SK-N-SH treated with all-trans-retinoic acid at 6 μM for 48 hours (cell line): ENCODE results near the gene RET.

ENCODE experiments used
- ATAC-seq: fragments of 200-7000 bp; cut with Tn5 transposase; 3 replicates; pipeline ENCODE4 v1.9.1; 2020; ENCODE audit warnings: mild to moderate bottlenecking, moderate library complexity
- ARNTL ChIP-seq: fragments of 450-650 bp; formaldehyde crosslinking; IDR thresholded peaks from 2 replicates; pipeline ENCODE4 v1.5.0; 2020; ENCODE audit warnings: low read depth, mild to moderate bottlenecking, moderate library complexity, borderline replicate concordance
- BACH2 ChIP-seq: fragments of 250-450 bp; sonication (Bioruptor Pico); IDR thresholded peaks from 2 replicates; pipeline ENCODE4 v1.9.0; 2021; ENCODE audit warnings: mild to moderate bottlenecking, borderline replicate concordance
- CREB5 ChIP-seq: fragments of 250-450 bp; sonication (Bioruptor Pico); IDR thresholded peaks from 2 replicates; pipeline ENCODE4 v1.5.1; 2020; ENCODE audit warnings: low read depth, mild to moderate bottlenecking, moderate library complexity
- ESRRG ChIP-seq: fragments of 250-450 bp; sonication (Bioruptor Pico); IDR thresholded peaks from 2 replicates; pipeline ENCODE4 v1.6.1; 2021; ENCODE audit warnings: mild to moderate bottlenecking
- GLIS3 ChIP-seq: fragments of 250-450 bp; sonication (Bioruptor Pico); IDR thresholded peaks from 2 replicates; pipeline ENCODE4 v1.5.0; 2020; ENCODE audit warnings: mild to moderate bottlenecking, moderate library complexity
- ISL1 ChIP-seq: fragments of 250-450 bp; sonication (Bioruptor Pico); IDR thresholded peaks from 2 replicates; pipeline ENCODE4 v2.1.2; 2022; ENCODE audit warnings: mild to moderate bottlenecking, moderate library complexity
- OSR1 ChIP-seq: fragments of 250-450 bp; sonication (Bioruptor Pico); IDR thresholded peaks from 2 replicates; pipeline ENCODE4 v1.8.0; 2022; ENCODE audit warnings: moderate library complexity, mild to moderate bottlenecking, inconsistent platforms
- PATZ1 ChIP-seq: fragments of 250-450 bp; sonication (Bioruptor Pico); IDR thresholded peaks from 2 replicates; pipeline ENCODE4 v1.8.0; 2020; ENCODE audit warnings: mild to moderate bottlenecking, moderate library complexity, borderline replicate concordance
- SNAI2 ChIP-seq: fragments of 250-450 bp; sonication (Bioruptor Pico); IDR thresholded peaks from 2 replicates; pipeline ENCODE4 v1.5.0; 2020; ENCODE audit warnings: mild to moderate bottlenecking, moderate library complexity
- ZFP3 ChIP-seq: fragments of 250-450 bp; sonication (Bioruptor Pico); IDR thresholded peaks from 2 replicates; pipeline ENCODE4 v1.5.0; 2020; ENCODE audit warnings: mild to moderate bottlenecking, moderate library complexity
- ZNF70 ChIP-seq: fragments of 450-650 bp; formaldehyde crosslinking; IDR thresholded peaks from 2 replicates; pipeline ENCODE4 v1.5.0; 2020; ENCODE audit warnings: mild to moderate bottlenecking, moderate library complexity
- ZNF8 ChIP-seq: fragments of 450-650 bp; formaldehyde crosslinking; IDR thresholded peaks from 2 replicates; pipeline ENCODE4 v1.5.0; 2020; ENCODE audit warnings: mild to moderate bottlenecking, moderate library complexity
- TF ChIP-seq, protein P1 (sequence below): fragments of 250-450 bp; sonication (Bioruptor Pico); IDR thresholded peaks from 2 replicates; pipeline ENCODE4 v1.5.0; 2020; ENCODE audit warnings: mild to moderate bottlenecking, moderate library complexity
- TF ChIP-seq, protein P2 (sequence below): fragments of 250-450 bp; sonication (Bioruptor Pico); IDR thresholded peaks from 2 replicates; pipeline ENCODE4 v1.8.0; 2021; ENCODE audit warnings: low read depth, mild to moderate bottlenecking, moderate library complexity, borderline replicate concordance

Gene RET

GRCh38 chr10:43050011-43050410 lies 26.9 kb upstream of the RET start (continued):
- TF ChIP-seq, protein P1, sequence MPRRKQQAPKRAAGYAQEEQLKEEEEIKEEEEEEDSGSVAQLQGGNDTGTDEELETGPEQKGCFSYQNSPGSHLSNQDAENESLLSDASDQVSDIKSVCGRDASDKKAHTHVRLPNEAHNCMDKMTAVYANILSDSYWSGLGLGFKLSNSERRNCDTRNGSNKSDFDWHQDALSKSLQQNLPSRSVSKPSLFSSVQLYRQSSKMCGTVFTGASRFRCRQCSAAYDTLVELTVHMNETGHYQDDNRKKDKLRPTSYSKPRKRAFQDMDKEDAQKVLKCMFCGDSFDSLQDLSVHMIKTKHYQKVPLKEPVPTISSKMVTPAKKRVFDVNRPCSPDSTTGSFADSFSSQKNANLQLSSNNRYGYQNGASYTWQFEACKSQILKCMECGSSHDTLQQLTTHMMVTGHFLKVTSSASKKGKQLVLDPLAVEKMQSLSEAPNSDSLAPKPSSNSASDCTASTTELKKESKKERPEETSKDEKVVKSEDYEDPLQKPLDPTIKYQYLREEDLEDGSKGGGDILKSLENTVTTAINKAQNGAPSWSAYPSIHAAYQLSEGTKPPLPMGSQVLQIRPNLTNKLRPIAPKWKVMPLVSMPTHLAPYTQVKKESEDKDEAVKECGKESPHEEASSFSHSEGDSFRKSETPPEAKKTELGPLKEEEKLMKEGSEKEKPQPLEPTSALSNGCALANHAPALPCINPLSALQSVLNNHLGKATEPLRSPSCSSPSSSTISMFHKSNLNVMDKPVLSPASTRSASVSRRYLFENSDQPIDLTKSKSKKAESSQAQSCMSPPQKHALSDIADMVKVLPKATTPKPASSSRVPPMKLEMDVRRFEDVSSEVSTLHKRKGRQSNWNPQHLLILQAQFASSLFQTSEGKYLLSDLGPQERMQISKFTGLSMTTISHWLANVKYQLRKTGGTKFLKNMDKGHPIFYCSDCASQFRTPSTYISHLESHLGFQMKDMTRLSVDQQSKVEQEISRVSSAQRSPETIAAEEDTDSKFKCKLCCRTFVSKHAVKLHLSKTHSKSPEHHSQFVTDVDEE, result no peak
- no peak for TF ChIP-seq ARNTL (CRISPR knock-in tag)
- TF ChIP-seq ZFP3, result no peak
- TF ChIP-seq GLIS3 (CRISPR knock-in tag), result no peak
- TF ChIP-seq, protein P2, sequence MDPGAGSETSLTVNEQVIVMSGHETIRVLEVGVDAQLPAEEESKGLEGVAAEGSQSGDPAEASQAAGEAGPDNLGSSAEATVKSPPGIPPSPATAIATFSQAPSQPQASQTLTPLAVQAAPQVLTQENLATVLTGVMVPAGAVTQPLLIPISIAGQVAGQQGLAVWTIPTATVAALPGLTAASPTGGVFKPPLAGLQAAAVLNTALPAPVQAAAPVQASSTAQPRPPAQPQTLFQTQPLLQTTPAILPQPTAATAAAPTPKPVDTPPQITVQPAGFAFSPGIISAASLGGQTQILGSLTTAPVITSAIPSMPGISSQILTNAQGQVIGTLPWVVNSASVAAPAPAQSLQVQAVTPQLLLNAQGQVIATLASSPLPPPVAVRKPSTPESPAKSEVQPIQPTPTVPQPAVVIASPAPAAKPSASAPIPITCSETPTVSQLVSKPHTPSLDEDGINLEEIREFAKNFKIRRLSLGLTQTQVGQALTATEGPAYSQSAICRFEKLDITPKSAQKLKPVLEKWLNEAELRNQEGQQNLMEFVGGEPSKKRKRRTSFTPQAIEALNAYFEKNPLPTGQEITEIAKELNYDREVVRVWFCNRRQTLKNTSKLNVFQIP, result no peak

GRCh38 chr10:43053825-43054224 lies 23.0 kb upstream of the RET start:
- TF ChIP-seq ESRRG (CRISPR knock-in tag) (no peak), PATZ1 (CRISPR knock-in tag) (no peak), ZNF70 (CRISPR knock-in tag) (no peak), CREB5 (CRISPR knock-in tag) (no peak), GLIS3 (CRISPR knock-in tag) (no peak), ARNTL (CRISPR knock-in tag) (no peak), ZFP3 (no peak)
- TF ChIP-seq, protein P2, result no peak
- ATAC-seq, result no peak

DNA sequence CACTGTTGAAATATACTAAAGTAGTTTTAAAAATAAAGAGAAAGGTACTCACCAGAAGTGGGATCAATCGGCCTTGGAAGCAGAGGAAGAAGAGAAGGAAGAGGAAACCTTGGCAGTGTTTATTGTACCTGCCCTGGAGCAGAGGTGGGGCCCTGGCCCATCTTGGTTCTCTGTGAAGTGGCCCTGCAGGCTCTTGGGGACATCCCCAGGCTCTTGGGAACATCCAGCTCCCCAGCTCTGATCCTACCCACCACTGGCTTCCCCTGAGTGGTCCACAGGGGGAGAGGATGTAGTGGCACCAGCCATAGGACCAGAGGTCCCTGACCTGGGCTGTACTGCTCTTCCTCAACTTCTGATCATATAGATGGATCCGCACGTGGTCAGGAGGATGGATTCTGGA lies 22.3 kb upstream of the RET start:
- TF ChIP-seq GLIS3 (CRISPR knock-in tag) (no peak), BACH2 (CRISPR knock-in tag) (no peak)
- TF ChIP-seq, protein P2, result no peak
- ATAC-seq, result no peak

DNA sequence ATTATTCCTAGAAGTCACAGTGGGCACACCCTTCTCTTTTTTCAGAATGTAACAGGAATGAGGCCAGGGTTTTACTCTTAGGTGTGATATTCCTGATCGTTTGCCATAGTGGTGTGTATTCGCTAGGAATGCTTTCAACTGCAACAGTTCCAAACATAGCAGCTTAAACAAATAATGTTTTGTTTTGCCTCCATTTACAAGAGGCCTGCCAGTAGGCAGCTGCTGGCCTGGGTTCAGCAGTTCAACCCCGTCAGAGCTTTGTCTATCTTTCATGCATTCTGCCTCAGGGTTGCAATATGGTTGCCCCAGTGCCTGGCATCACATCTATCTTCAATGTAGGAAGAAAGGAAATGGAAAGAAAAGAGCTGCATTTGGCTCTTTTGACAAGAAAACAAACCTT lies 21.7 kb upstream of the RET start:
- ATAC-seq, result no peak
- no peak for TF ChIP-seq PATZ1 (CRISPR knock-in tag)
- TF ChIP-seq ZFP3, result no peak
- TF ChIP-seq ARNTL (CRISPR knock-in tag), result no peak
- TF ChIP-seq, protein P1, result no peak
- TF ChIP-seq, protein P2, result no peak
- no peak for TF ChIP-seq SNAI2 (CRISPR knock-in tag)
- no peak for TF ChIP-seq ZNF70 (CRISPR knock-in tag)
- TF ChIP-seq ZNF8 (CRISPR knock-in tag), result no peak
- TF ChIP-seq OSR1, result no peak
- TF ChIP-seq ISL1 (CRISPR knock-in tag), result no peak
- TF ChIP-seq GLIS3 (CRISPR knock-in tag), result no peak
- TF ChIP-seq CREB5 (CRISPR knock-in tag), result no peak
